Body of pancreas (tissue), 4 donors: Measurements from ENCODE around the gene ZNF689.
A peak's percentile ranks its signal among the peaks of the same experiment; 100 is the strongest.

Source experiments
- CTCF ChIP-seq, 7 experiments: fragments of 450-650 bp in 4 of 7; fragments of 200-600 bp in 3 of 7; sonication (generic) in 3 of 7; IDR thresholded peaks; one replicate each; pipeline ENCODE4 v1.5.1; 2016 to 2019; ENCODE audit warnings: antibody characterized with exemption in 7 of 7
- POLR2A ChIP-seq, 3 donors: fragments of 450-650 bp; IDR thresholded peaks; one replicate each; pipeline ENCODE4 v1.6.1; 2016; ENCODE audit warnings: antibody characterized with exemption in 3 of 3, mild to moderate bottlenecking in 2 of 3

GRCh38 chr16:30561089-30561816 is 48.9 kb downstream of the ZNF689 start:
- no peak for TF ChIP-seq CTCF (IDR thresholded peaks at IDR 0.05)
- TF ChIP-seq POLR2A (IDR thresholded peaks at IDR 0.05): peak in 1 of 3 donors; percentile 18
